ENCODE measurements around the gene GNRH2.
"Not testable (repeated sequence)": the region's sequence is repeated elsewhere in the genome, so short reads cannot be mapped to it uniquely, and the experiment has no call there.

Gene GNRH2

DNA sequence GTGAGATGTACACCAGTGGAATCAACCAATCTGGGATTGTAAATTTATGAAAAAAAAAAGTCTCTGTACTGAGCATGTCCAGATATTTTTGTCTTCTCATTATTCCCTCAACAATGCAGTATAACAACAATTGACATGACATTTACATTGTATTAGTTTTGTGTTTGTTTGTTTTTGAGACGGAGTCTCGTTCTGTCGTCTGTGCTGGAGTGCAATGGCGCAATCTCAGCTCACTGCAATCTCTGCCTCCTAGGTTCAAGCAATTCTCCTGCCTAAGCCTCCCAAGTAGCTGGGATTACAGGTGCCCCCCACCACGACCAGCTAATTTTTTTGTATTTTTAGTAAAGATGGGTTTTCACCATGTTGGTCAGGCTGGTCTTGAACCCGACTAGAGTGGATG is 31.9 kb downstream of the GNRH2 start:
- not testable (repeated sequence) for DNase-seq

DNA sequence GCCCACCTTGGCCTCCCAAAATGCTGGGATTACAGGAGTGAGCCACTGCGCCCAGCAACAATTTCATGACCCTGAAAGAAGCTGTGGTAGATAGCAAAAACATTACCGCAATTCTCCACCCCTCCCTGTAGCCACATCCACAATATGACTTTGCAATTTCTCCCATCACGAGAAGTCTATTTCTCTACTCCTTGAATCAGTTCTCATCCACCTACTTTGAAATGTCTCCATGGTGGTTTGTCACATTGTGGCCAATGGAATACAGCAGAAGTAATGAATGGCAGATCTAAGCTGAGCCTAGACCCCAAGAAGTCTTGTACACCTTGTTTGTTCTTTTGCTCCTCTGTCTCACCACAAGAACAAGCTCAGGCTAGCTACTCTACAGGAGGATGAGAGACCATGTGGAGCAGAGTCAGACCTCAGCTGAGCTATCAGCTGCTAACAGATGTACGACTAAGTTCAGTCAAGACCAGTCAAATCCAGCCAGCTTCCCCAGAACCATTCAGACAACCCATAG is 34.3 kb downstream of the GNRH2 start:
- DNase-seq, result no peak

DNA sequence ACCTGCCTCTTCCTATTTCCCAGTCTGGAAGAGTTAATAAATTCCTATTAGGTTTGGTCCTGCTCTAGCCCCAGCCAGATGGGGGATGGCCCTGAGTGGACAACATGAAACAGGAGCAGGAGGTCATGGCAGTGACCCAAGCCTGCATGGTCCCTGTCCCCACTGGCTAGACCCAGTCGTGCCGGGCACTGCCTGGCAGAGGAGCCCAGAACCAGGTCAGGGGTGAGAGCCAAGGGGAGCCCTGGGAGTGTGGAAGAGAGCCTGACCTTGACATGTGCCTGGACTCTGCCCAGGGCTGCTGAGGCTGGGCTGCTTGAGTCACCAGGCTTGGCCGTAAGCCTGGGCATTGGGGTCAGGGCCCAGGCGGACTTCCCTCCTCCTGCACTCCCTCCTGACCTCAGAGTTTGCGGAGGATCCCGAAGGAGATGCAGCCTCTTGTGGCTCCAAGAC is 37.5 kb downstream of the GNRH2 start:
- no peak for DNase-seq

DNA sequence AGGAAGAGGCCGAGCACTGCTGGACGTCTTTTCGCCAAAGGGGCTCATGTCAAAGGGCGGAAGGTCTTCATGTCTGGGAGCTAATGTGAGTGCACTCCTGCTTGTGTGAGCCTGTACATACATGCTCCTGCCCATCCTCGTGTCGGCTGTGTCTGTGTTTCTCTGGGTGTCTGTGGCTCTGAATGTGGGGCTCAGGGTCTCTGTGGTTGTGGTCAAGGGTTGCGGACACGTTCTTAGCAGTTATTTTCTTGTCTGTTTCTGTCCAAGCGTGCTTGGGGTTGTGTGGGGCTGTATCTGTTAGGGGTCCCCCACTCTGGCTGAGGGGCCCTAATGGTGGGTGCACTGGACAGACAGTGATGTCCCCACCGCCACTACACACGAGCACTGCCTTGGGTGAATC is 38.2 kb downstream of the GNRH2 start:
- no peak for DNase-seq

DNA sequence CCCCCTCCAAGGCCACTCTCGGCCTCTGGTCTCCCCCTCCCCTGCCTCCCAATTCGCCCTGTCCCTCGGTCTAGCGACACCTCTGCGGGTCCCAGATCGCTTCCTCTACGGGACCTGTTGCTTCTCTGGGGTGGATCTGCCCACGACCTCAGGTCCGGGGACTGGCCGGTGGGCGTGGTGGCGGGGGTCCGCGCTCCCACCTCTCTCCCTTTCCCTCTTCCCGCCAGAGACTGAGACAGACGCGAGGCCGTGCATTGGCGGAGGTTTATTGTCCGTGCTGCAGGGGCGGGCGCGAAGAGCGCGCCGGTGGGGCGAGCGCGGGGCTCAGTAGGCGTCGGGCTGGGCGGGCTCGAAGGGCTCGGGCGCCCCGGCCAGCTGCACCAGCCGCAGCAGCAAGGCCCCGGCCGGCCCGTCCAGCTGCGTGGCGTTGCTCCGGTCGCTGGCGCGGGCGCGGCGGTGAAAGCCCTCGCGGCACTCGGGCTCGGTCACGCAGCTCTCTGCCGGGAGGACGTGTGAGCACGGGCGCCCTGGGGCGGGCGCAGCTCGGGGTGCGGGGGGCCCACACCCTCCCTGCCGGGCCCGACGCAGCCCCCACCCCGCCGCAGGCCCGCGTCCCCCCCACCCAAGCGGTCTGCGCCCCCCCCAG is 39.0 kb downstream of the GNRH2 start:
- no peak for DNase-seq

DNA sequence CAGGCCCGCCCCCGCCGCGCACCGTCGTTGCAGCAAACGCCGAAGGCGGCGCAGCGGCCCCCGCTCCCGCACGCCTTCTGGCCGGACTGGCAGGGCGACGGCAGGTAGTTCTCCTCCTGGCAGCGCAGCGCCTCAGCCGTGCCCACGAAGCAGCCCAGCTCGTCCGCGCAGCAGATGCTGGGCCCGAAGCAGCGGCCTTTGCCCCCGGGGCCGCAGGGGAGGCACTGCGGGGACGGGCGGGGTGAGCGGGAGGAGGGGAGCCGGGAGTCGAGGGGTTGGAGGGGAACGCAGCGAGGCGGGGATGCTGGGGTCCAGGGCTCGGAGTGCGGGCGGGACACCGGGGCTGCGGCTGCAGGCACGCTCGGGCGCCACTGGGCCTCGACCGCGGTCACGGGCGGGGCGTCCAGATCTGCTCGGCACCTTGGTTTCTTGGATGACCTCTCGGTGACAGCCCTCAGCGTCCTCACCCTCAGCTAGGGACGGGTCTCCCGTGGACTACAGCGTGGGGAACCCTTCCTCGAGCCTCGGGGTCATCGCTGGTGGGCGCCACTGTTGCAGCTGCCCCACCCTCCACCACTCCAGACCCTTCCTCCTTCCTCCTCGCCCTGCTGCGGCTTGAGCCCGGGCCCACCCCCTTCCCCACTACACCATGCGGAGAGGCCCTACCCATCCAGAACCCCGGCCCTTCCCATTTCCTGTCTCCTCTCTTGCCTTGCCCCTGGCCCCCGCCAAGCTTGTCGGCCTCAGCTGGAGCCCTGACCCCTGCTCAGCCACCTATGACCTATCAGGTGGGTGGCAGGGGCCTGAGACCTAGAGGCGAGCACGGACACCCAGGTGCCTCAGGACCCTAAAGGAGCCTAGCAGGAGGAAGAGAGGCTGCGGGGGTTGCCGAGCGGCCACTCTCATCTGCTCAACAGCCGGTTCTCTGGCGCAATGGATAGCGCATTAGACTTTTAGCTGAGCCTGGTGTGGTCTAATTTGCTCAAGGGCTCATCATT is 39.8 kb downstream of the GNRH2 start:
- no peak for DNase-seq

DNA sequence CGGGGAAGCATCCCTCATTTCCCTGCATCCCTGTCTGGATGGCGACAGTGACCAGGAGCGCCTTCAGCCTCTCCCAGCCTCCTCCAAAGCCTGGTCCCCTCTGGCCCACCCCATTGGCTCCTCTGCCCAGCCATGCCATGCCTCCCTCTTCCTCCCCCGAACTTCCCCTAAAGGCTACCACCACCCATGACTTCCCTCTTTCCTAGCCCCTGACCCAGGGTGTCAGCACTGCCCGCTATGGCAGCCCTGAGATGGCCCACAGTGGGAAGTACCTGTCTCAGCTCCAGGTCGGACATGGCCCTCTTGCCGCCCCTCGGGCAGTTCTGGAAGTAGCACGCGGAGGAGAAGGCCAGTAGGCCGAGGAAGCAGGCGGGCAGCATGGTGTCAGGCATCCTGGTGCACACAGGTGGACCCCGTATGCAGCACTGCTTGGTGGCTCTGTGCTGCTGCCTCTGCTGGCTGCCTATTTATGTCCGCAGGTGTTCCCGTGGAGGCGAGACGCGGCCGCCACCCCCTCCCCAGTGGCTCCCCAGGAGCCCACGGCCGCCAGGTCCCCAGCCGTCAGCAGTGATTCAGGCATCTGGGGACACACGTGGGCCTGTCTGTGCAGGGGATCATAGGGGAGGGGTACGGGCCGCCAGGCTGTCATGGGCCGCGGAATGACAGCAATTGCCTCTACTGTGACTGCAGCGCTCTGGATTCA is 41.0 kb downstream of the GNRH2 start, which contains the start of gene AVP:
TSS of gene AVP (minus strand) at position 442 of the 703 bp plus-strand sequence. CDS start at position 392, 50 bp downstream.
- no peak for DNase-seq

DNA sequence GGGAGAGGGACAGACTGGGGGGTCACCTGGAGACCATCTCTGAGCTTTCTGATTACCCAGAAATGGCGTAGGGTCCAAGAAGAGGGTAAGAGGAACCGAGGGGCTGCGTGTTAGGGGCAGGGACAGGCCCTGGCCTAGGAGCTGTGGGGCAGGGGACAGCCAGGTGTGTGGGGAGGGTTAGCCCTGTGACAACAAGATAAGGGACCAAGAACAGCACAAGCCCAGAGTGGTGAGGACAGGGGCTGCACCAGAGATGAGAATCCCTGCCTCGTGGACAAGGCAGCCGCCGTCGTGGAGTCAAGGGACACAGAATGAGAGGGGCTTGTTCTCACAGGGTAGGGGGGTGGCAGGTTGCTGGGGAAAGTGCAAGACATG is 41.6 kb downstream of the GNRH2 start:
- no peak for DNase-seq

DNA sequence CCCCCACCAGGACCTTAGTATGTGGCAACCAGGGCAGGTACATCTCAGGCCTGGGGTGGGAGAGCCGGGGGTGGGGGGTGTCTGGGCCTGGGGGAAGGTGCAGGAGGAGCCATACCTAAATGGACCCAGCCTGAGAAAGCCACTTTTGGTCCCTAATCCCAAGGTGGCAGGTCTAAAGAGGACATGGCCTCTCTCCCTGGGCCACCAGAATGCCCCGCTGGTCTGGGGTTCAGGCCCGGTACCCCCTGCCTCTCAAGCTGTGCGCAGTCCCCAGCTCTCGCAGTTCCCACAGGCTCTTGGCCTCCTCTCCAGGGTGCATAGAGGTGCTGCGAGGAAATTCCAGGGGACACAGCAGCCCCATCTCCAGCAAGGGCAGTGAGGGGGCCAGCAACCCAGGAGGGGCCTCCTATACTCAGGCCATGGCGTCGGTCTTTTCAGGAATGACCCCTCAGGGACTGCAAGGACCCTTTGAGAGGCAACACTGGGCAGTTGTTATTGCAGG is 42.2 kb downstream of the GNRH2 start:
- DNase-seq, result no peak

DNA sequence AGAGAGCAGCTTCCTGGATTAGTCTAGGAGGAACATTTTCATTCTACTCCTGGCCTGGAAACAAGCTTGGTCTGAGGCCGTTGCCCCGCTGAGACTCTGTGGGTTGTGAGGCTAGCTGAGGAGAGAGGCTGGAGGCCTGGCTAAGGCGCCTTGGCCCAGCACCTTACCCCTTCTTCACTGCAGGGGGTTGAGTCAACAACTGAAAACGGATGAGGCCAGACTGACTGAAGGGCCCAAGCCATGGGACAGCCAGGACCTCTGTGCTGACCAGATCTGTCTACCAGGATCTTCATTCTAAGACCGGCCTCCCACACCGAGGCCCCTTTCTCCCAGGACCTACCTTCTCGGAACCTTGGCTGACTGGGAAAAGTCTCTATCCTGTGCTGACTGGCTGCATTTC is 44.6 kb downstream of the GNRH2 start:
- no peak for DNase-seq

DNA sequence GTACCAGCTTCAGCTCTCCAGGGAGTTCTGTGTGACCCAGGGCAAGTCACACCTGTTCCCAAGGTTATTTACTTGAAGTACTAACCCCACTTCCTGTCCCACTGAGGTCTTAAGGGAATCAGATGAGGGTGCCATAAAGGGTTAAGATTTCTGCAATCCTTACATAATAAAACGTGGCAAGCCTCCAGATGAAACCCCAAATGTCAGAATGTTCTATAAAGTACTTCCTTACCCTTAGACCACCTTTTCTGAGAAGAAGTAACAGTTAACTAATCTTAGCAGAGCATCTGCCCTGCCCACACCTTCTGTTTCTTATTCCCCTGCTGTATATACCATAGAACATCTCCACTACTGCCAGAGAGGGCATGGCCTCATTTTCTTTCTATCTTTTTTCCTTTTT is 47.1 kb downstream of the GNRH2 start:
- no peak for DNase-seq

DNA sequence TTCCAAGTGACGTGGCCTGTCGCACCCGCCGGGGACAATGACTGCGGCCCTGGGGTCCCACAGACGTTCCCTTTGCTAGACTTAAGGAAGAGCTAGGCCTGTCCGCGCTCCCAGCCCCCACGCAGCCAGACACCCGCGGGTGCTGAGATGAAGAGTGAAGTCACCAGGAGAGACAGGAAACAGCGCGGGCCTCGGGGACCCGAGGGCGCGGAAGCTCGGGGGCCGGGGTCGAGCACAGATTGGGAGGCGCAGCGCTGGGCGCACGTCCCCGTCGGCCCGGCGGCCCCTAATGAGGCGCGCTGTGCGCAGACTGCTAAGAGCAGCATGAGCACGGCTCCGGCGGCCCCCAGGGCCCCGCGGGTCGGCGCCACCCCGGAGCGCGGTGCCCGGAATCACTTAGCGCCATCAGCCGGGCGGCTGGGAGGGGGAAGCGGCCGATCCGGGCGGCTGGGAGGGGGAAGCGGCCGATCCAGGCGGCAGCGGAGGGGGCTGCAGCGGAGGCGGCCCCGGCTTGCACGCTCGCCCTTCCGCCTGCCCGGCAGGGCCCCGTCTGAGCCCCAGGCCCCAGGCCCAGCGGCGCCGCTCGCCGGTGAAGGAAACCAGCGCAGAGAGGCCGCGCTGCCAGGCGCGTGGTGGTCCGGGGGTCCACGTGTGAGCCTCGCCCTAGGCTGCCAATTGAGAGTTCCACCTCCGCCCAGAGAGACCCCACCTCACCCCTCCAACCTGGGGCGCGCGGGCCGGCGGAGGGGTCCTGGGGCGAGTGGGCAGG is 49.4 kb downstream of the GNRH2 start:
- DNase-seq, result no peak

DNA sequence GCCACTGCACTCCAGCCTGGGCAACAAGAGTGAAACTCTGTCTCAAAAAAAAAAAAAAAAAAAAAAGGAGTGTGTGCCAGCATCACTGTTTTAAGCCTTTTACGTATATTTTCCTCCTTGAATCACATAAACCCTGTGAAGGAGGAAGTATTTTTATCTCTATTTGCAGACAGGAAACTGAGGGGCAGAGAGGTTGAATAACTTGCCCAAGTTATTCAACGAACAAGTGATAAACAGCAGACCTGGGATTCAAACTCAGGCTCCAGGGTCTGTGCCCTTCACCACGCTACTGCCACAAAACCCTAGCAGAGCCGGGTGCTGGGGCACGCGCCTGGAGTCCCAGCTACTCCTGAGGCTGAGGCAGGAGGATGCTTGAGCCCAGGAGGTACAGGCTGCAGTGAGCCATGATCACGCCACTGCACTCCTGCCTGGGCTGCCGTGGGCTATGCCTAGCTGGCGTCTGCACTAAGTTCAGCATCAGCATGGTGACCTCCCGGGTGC is 50.5 kb downstream of the GNRH2 start:
- no peak for DNase-seq

DNA sequence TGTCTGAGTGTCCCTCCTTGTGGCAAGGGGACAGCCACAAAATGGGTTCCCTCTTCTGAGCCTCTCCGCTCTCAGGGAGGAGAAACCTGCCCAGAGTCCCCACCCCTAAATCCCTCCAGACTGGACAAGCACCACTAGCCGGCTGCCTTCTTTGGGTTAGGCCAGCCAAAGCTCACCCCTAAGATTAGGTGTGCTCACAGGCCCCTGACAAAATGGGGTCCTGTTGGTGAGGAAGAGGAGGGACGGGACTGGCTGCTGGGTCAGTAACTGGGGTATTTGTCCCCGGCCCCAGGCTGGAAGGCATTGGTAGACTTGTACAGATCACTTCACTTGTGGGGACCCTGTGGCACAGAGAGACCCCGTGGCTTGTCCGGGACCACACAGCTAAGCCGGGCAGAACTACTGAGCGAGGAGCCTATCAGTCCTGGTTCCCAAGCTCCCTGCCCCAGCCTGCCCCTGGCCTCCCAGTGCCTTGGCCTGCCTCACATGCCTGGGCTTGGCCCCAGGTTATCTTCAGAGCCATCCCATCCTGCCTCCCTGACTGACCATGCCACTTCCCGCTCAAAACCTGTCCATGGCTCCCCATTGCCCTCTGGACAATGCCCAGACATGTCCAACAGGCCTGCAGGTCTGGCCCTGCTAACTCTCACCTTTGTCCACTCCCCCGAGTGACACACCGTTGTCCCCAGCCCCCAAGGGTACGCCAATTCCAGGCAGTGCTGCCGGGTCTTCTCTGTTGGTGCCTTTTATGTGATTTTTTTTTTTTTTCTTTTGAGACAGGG is 51.6 kb downstream of the GNRH2 start:
- DNase-seq, result no peak

Data from NCI-H2029 (cell line).